ENCODE data around the gene KAZN. TPM values are rescaled to one million over a fixed set of nuclear protein-coding genes. Genes with fewer than 3 reads are reported as not detected.

The KAZN gene
- total RNA-seq, 1 donor from 2014 or later: 9.4 TPM

GRCh38 chr1:14956579-14957195, 358.2 kb downstream of the KAZN start:
- H3K4me3 ChIP-seq (ENCODE audit: insufficient read depth, low read depth, low read length): no peak overlapping the region
- no peak overlapping the region for H3K4me3 Mint-ChIP-seq (ENCODE audit: unreplicated experiment)
- H3K9me3 Mint-ChIP-seq (ENCODE audit: unreplicated experiment): no peaks in the 10 kb centered on the region
- no peak overlapping the region for H3K4me2 ChIP-seq (ENCODE audit: low read length)
- H3K36me3 Mint-ChIP-seq (ENCODE audit: low read depth, unreplicated experiment): peaks cover 11% of the 10 kb centered on the region
- no peak overlapping the region for H3K27ac Mint-ChIP-seq (ENCODE audit: unreplicated experiment)
- H3K4me1 ChIP-seq (ENCODE audit: insufficient read depth, low read length): no peaks in the 10 kb centered on the region
- peaks cover 3% of the 10 kb centered on the region for H3K79me2 ChIP-seq (ENCODE audit: insufficient read depth, low read length)
- no peaks in the 10 kb centered on the region for H3K4me1 Mint-ChIP-seq (ENCODE audit: low read depth, unreplicated experiment)
- no peak overlapping the region for H3K27ac ChIP-seq (ENCODE audit: low read depth, low read length)
- peaks cover 3% of the 10 kb centered on the region for H3K27me3 Mint-ChIP-seq (ENCODE audit: low read depth, unreplicated experiment)
- H3K27me3 ChIP-seq (ENCODE audit: insufficient read depth, low read length): no peaks in the 10 kb centered on the region
- peaks cover 3% of the 10 kb centered on the region for H3K9me3 ChIP-seq (ENCODE audit: insufficient read depth, low read depth, low read length)
- no peak for TF ChIP-seq EZH2 (IDR thresholded peaks at IDR 0.05; ENCODE audit: insufficient read depth, low read length)
- TF ChIP-seq CTCF (IDR thresholded peaks at IDR 0.05; ENCODE audit: insufficient read depth, low read depth, low read length): no peak
- H3K9ac ChIP-seq (ENCODE audit: low read length): no peak overlapping the region
- no peaks in the 10 kb centered on the region for H3K36me3 ChIP-seq (ENCODE audit: insufficient read depth, low read length)
- H4K20me1 ChIP-seq (ENCODE audit: insufficient read depth, low read length): peaks cover 5% of the 10 kb centered on the region
- no peak for DNase-seq (ENCODE audit: low read depth)
- H2AFZ ChIP-seq (ENCODE audit: low read depth, low read length): no peak overlapping the region
- FAIRE-seq: no peak

- Mint-ChIP-seq H3K36me3 (ENCODE audit: low read depth, unreplicated experiment) (peaks cover 16% of the 10 kb centered on the region), H3K27ac (ENCODE audit: unreplicated experiment) (no peak overlapping the region), H3K4me1 (ENCODE audit: low read depth, unreplicated experiment) (no peaks in the 10 kb centered on the region), H3K27me3 (ENCODE audit: low read depth, unreplicated experiment) (peaks cover 3% of the 10 kb centered on the region), H3K9me3 (ENCODE audit: unreplicated experiment) (no peaks in the 10 kb centered on the region), H3K4me3 (ENCODE audit: unreplicated experiment) (no peak overlapping the region)
- Histone ChIP-seq H3K36me3 (ENCODE audit: insufficient read depth, low read length) (no peaks in the 10 kb centered on the region), H3K27ac (ENCODE audit: low read depth, low read length) (no peak overlapping the region), H3K9ac (ENCODE audit: low read length) (no peak overlapping the region), H4K20me1 (ENCODE audit: insufficient read depth, low read length) (peaks cover 5% of the 10 kb centered on the region), H2AFZ (ENCODE audit: low read depth, low read length) (no peak overlapping the region), H3K27me3 (ENCODE audit: insufficient read depth, low read length) (no peaks in the 10 kb centered on the region), H3K4me2 (ENCODE audit: low read length) (no peak overlapping the region), H3K4me1 (ENCODE audit: insufficient read depth, low read length) (no peaks in the 10 kb centered on the region), H3K79me2 (ENCODE audit: insufficient read depth, low read length) (peaks cover 3% of the 10 kb centered on the region), H3K9me3 (ENCODE audit: insufficient read depth, low read depth, low read length) (peaks cover 3% of the 10 kb centered on the region), H3K4me3 (ENCODE audit: insufficient read depth, low read depth, low read length) (no peak overlapping the region)
- no peak for TF ChIP-seq EZH2 (IDR thresholded peaks at IDR 0.05; ENCODE audit: insufficient read depth, low read length)
- no peak for TF ChIP-seq CTCF (IDR thresholded peaks at IDR 0.05; ENCODE audit: insufficient read depth, low read depth, low read length)
- no peak for DNase-seq (ENCODE audit: low read depth)
- FAIRE-seq: no peak
Observed at GRCh38 chr1:14957375-14958098, 359.1 kb downstream of the KAZN start.
